H9 (cell line): ENCODE measurements around the gene PLA2G2F. TPM values are rescaled to one million over a fixed set of nuclear protein-coding genes. Genes with fewer than 3 reads are reported as not detected.

ENCODE experiments used
- DNase-seq: peaks from one replicate; pipeline ENCODE4 v3.0.0-alpha.2; 2017
- H2AFZ ChIP-seq: one replicate; pipeline ENCODE4 v1.6.1; 2013; ENCODE audit warnings: mild to moderate bottlenecking, low read length, control low read depth, moderate library complexity
- H2AK5ac ChIP-seq: 2 replicates; pipeline ENCODE4 v1.6.1; 2013; ENCODE audit warnings: low read length, control low read depth, mixed read lengths; ENCODE audit not compliant: insufficient read length
- H2BK120ac ChIP-seq: one replicate; pipeline ENCODE4 v1.6.1; 2013; ENCODE audit warnings: low read depth, mild to moderate bottlenecking, low read length, control low read depth, inconsistent platforms; ENCODE audit not compliant: poor library complexity, severe bottlenecking
- H2BK12ac ChIP-seq: 2 replicates; pipeline ENCODE4 v1.6.1; 2013; ENCODE audit warnings: low read length, control low read depth, mixed read lengths, low read depth; ENCODE audit not compliant: insufficient read length
- H2BK15ac ChIP-seq: 2 replicates; pipeline ENCODE4 v1.6.1; 2013; ENCODE audit warnings: low read depth, low read length, control low read depth
- H2BK20ac ChIP-seq: one replicate; pipeline ENCODE4 v1.6.1; 2013; ENCODE audit warnings: low read depth, mild to moderate bottlenecking, low read length, control low read depth, inconsistent platforms; ENCODE audit not compliant: poor library complexity, severe bottlenecking
- H2BK5ac ChIP-seq: 2 replicates; pipeline ENCODE4 v1.6.1; 2013; ENCODE audit warnings: low read length, control low read depth, mixed read lengths; ENCODE audit not compliant: insufficient read length
- H3K14ac ChIP-seq: 2 replicates; pipeline ENCODE4 v1.6.1; 2013; ENCODE audit warnings: low read length, control low read depth; ENCODE audit not compliant: insufficient read depth
- H3K18ac ChIP-seq: 2 replicates; pipeline ENCODE4 v1.6.1; 2013; ENCODE audit warnings: low read depth, mild to moderate bottlenecking, mixed read lengths, low read length, control low read depth; ENCODE audit not compliant: insufficient read length
- H3K23ac ChIP-seq: 2 replicates; pipeline ENCODE4 v1.6.1; 2013; ENCODE audit warnings: low read length, control low read depth, mixed read lengths, low read depth; ENCODE audit not compliant: insufficient read length
- H3K23me2 ChIP-seq: 2 replicates; pipeline ENCODE4 v1.6.1; 2013; ENCODE audit warnings: low read depth, mild to moderate bottlenecking, mixed read lengths, low read length, control low read depth; ENCODE audit not compliant: insufficient read length, poor library complexity, severe bottlenecking
- H3K27ac ChIP-seq: 2 replicates; pipeline ENCODE4 v1.5.1; 2013; ENCODE audit warnings: low read length, control low read depth, mixed read lengths, low read depth; ENCODE audit not compliant: insufficient read length
- H3K27me3 ChIP-seq: 2 replicates; pipeline ENCODE4 v1.6.1; 2013; ENCODE audit warnings: low read length, control low read depth, inconsistent platforms; ENCODE audit not compliant: insufficient read depth
- H3K4ac ChIP-seq: 2 replicates; pipeline ENCODE4 v1.6.1; 2013; ENCODE audit warnings: low read depth, mild to moderate bottlenecking, control low read depth, inconsistent platforms, low read length, moderate library complexity
- H3K4me1 ChIP-seq: 2 replicates; pipeline ENCODE4 v1.6.1; 2013; ENCODE audit warnings: low read length, control low read depth, inconsistent platforms; ENCODE audit not compliant: insufficient read depth
- H3K4me2 ChIP-seq: 2 replicates; pipeline ENCODE4 v1.6.1; 2013; ENCODE audit warnings: low read length, control low read depth, mixed read lengths; ENCODE audit not compliant: insufficient read length, insufficient read depth
- H3K56ac ChIP-seq: 2 replicates; pipeline ENCODE4 v1.6.1; 2013; ENCODE audit warnings: low read depth, mild to moderate bottlenecking, mixed read lengths, low read length, control low read depth; ENCODE audit not compliant: insufficient read length
- H3K79me1 ChIP-seq: 2 replicates; pipeline ENCODE4 v1.6.1; 2013; ENCODE audit warnings: low read depth, mild to moderate bottlenecking, moderate library complexity, low read length, control low read depth, inconsistent platforms; ENCODE audit not compliant: insufficient read depth, poor library complexity, severe bottlenecking
- H3K79me2 ChIP-seq: 2 replicates; pipeline ENCODE4 v1.6.1; 2013; ENCODE audit warnings: low read length, control low read depth, inconsistent platforms; ENCODE audit not compliant: insufficient read depth
- H3K9ac ChIP-seq: 2 replicates; pipeline ENCODE4 v1.6.1; 2013; ENCODE audit warnings: low read length, control low read depth, mixed read lengths; ENCODE audit not compliant: insufficient read length; ENCODE audit errors: extremely low read depth
- H3K9me3 ChIP-seq: one replicate; pipeline ENCODE4 v1.6.1; 2013; ENCODE audit warnings: low read depth, low read length, inconsistent platforms; ENCODE audit not compliant: control insufficient read depth
- H3T11ph ChIP-seq: one replicate; pipeline ENCODE4 v1.6.1; 2013; ENCODE audit warnings: mild to moderate bottlenecking, low read length, control low read depth, inconsistent platforms
- H4K20me1 ChIP-seq: one replicate; pipeline ENCODE4 v1.6.1; 2013; ENCODE audit not compliant: control insufficient read depth, insufficient read length, insufficient read depth
- H4K5ac ChIP-seq: 2 replicates; pipeline ENCODE4 v1.6.1; 2013; ENCODE audit warnings: low read depth, mild to moderate bottlenecking, mixed read lengths, low read length, control low read depth; ENCODE audit not compliant: insufficient read length
- H4K8ac ChIP-seq: replicated peaks from 2 replicates; pipeline ENCODE4 v1.6.1; 2013; ENCODE audit warnings: low read length, control low read depth, mixed read lengths, low read depth; ENCODE audit not compliant: insufficient read length
- H4K91ac ChIP-seq: 2 replicates; pipeline ENCODE4 v1.6.1; 2013; ENCODE audit warnings: low read depth, mild to moderate bottlenecking, moderate library complexity, mixed read lengths, low read length, control low read depth; ENCODE audit not compliant: insufficient read length
- H3K27ac Mint-ChIP-seq, 3 experiments: 2 replicates in 2 of 3; 3 replicates in 1 of 3; pipeline ENCODE4 v1.8.0; 2020 to 2021; ENCODE audit warnings: mixed read lengths in 3 of 3, mild to moderate bottlenecking in 1 of 3, moderate library complexity in 1 of 3
- H3K27me3 Mint-ChIP-seq: 2 replicates; pipeline ENCODE4 v1.8.0; 2021; ENCODE audit warnings: low read depth, mild to moderate bottlenecking, moderate library complexity, mixed read lengths
- H3K36me3 Mint-ChIP-seq, 3 experiments: 2 replicates in 2 of 3; 3 replicates in 1 of 3; pipeline ENCODE4 v1.8.0; 2020 to 2021; ENCODE audit warnings: low read depth in 3 of 3, mixed read lengths in 3 of 3; ENCODE audit not compliant: insufficient read depth in 1 of 3
- H3K4me1 Mint-ChIP-seq, 2 experiments: 2 replicates each; pipeline ENCODE4 v1.8.0; 2020; ENCODE audit warnings: mixed read lengths in 2 of 2
- H3K4me3 Mint-ChIP-seq, 2 experiments: 2 replicates in 1 of 2; 3 replicates in 1 of 2; pipeline ENCODE4 v1.8.0; 2020 to 2021; ENCODE audit warnings: mild to moderate bottlenecking in 2 of 2, mixed read lengths in 2 of 2, moderate library complexity in 1 of 2
- H3K9me3 Mint-ChIP-seq, 2 experiments: 2 replicates in 1 of 2; 3 replicates in 1 of 2; pipeline ENCODE4 v1.8.0; 2020; ENCODE audit warnings: mild to moderate bottlenecking in 2 of 2, mixed read lengths in 2 of 2, moderate library complexity in 1 of 2
- WGBS: extraction: QIAGEN DNeasy Blood & Tissue Kit; methylation state at CpG from one replicate; pipeline ENCODE4 v1.1.7; 2013; ENCODE audit warnings: missing lambda C conversion rate, low lambda C conversion rate, mixed read lengths; ENCODE audit not compliant: insufficient read length; ENCODE audit errors: extremely low coverage; 5-methylcytosine and 5-hydroxymethylcytosine counted together
- total RNA-seq: library from RNA; stranded (reverse); gene quantifications from 2 replicates; pipeline ENCODE4 v1.2.1, GENCODE V29; 2021
- TF ChIP-seq, protein P1 (sequence below): fragments of 200-600 bp; sonication (generic); conservative IDR thresholded peaks from 3 replicates; pipeline ENCODE4 v1.8.0; 2021; ENCODE audit warnings: antibody characterized with exemption, mild to moderate bottlenecking

The PLA2G2F gene
- total RNA-seq, 1 experiment from 2014 or later = not detected

DNA sequence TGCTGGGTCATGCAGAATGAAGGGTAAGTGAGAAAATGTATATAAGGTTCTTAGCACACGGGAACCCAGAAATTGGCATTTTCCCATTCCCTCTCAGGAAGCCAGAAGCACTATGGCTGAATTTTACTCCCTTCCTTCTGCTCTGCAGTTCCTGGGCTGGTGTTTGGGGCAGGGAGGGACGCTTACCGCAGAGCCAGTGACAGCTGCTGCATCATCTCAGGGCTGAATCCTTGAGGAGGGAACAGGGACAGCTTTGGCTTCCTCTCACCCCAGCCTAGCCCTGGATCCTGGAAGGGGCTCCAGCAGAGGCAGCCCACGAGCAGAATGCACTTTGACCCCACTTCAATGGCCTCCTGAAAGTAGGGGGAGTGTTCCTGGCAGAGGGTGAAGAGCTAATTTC, 31.8 kb upstream of the PLA2G2F start:
- Histone ChIP-seq H3K18ac (no peak overlapping the region), H3K27ac (no peak overlapping the region), H4K5ac (no peak overlapping the region), H3K4me2 (no peak overlapping the region), H2BK120ac (no peak overlapping the region), H4K8ac (no peak overlapping the region), H4K91ac (no peak overlapping the region), H3K9ac (no peak overlapping the region), H3K56ac (no peak overlapping the region), H3K14ac (no peak overlapping the region), H3K79me1 (no peaks in the 10 kb centered on the region), H2BK5ac (no peak overlapping the region), H2AK5ac (no peak overlapping the region), H3K4ac (no peak overlapping the region), H3T11ph (no peak overlapping the region), H3K23me2 (no peaks in the 10 kb centered on the region), H3K23ac (no peak overlapping the region), H2BK12ac (no peak overlapping the region), H3K9me3 (no peaks in the 10 kb centered on the region), H3K4me1 (peaks cover 2% of the 10 kb centered on the region; the same call in 1 of the 2 replicates), H2BK20ac (no peak overlapping the region), H3K79me2 (no peaks in the 10 kb centered on the region), H3K27me3 (no peaks in the 10 kb centered on the region), H2AFZ (no peak overlapping the region), H4K20me1 (no peaks in the 10 kb centered on the region), H2BK15ac (no peak overlapping the region)
- Mint-ChIP-seq H3K27me3 (0 out of 2 replicates have a peak, but pooled peaks cover 2% of the 10 kb centered on the region), H3K9me3 (peaks cover 6 to 14% of the 10 kb centered on the region in 2 experiments), H3K4me3 (no peak overlapping the region), H3K27ac (no peak overlapping the region), H3K4me1 (peaks cover 11% of the 10 kb centered on the region in 2 experiments), H3K36me3 (peaks cover 0 to 1% (median 0%) of the 10 kb centered on the region in 3 experiments; a peak in 2 of 7 replicates)
- WGBS = no CpG with 5 or more reads among the region's 4 CpGs
- TF ChIP-seq, protein P1, sequence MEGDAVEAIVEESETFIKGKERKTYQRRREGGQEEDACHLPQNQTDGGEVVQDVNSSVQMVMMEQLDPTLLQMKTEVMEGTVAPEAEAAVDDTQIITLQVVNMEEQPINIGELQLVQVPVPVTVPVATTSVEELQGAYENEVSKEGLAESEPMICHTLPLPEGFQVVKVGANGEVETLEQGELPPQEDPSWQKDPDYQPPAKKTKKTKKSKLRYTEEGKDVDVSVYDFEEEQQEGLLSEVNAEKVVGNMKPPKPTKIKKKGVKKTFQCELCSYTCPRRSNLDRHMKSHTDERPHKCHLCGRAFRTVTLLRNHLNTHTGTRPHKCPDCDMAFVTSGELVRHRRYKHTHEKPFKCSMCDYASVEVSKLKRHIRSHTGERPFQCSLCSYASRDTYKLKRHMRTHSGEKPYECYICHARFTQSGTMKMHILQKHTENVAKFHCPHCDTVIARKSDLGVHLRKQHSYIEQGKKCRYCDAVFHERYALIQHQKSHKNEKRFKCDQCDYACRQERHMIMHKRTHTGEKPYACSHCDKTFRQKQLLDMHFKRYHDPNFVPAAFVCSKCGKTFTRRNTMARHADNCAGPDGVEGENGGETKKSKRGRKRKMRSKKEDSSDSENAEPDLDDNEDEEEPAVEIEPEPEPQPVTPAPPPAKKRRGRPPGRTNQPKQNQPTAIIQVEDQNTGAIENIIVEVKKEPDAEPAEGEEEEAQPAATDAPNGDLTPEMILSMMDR = no peak
- DNase-seq = no peak
